DOHH2 (cell line): ENCODE results near the gene LRPPRC.

Source experiments
- H3F3A ChIP-seq: fragments of 200-600 bp; sonication (generic), shearing (Covaris generic); 2 replicates; pipeline ENCODE4 v1.6.0; 2016; ENCODE audit warnings: antibody characterized with exemption, mild to moderate bottlenecking; ENCODE audit not compliant: control insufficient read depth, insufficient read depth
- H3K27ac ChIP-seq: fragments of 200-600 bp; sonication (generic); 2 replicates; pipeline ENCODE4 v1.5.1; 2014; ENCODE audit warnings: low read depth, mild to moderate bottlenecking, low read length, moderate library complexity
- H3K27me3 ChIP-seq: fragments of 200-600 bp; sonication (generic); 2 replicates; pipeline ENCODE4 v1.6.1; 2014; ENCODE audit warnings: mild to moderate bottlenecking, low read length, mixed read lengths; ENCODE audit not compliant: control insufficient read depth
- H3K36me3 ChIP-seq: fragments of 200-600 bp; sonication (generic); 2 replicates; pipeline ENCODE4 v1.6.1; 2014; ENCODE audit warnings: mild to moderate bottlenecking, low read length, moderate library complexity, mixed read lengths; ENCODE audit not compliant: control insufficient read depth
- H3K4me1 ChIP-seq: fragments of 200-600 bp; sonication (generic); 2 replicates; pipeline ENCODE4 v1.6.1; 2014; ENCODE audit warnings: mild to moderate bottlenecking, low read length, mixed read lengths; ENCODE audit not compliant: control insufficient read depth
- H3K4me2 ChIP-seq: fragments of 200-600 bp; sonication (generic); 2 replicates; pipeline ENCODE4 v1.6.0; 2014; ENCODE audit warnings: mild to moderate bottlenecking, low read length, moderate library complexity
- H3K4me3 ChIP-seq: fragments of 200-600 bp; sonication (generic); 2 replicates; pipeline ENCODE4 v1.5.1; 2014; ENCODE audit warnings: mild to moderate bottlenecking, low read length, mixed read lengths
- H3K79me2 ChIP-seq: fragments of 200-600 bp; sonication (generic); 2 replicates; pipeline ENCODE4 v1.6.1; 2014; ENCODE audit warnings: mild to moderate bottlenecking, low read length, mixed read lengths; ENCODE audit not compliant: control insufficient read depth
- H3K9me2 ChIP-seq: fragments of 200-600 bp; sonication (generic); replicated peaks from 2 replicates; pipeline ENCODE4 v1.6.1; 2014; ENCODE audit warnings: mild to moderate bottlenecking, low read length, mixed read lengths; ENCODE audit not compliant: control insufficient read depth
- H3K9me3 ChIP-seq: fragments of 200-600 bp; sonication (generic); 2 replicates; pipeline ENCODE4 v1.6.1; 2014; ENCODE audit warnings: antibody characterized with exemption, low read length, mixed read lengths; ENCODE audit not compliant: control insufficient read depth, insufficient read depth
- H4K20me1 ChIP-seq: fragments of 200-600 bp; sonication (generic); 2 replicates; pipeline ENCODE4 v1.6.0; 2014; ENCODE audit warnings: low read depth, mild to moderate bottlenecking, antibody characterized with exemption, low read length, moderate library complexity; ENCODE audit not compliant: control insufficient read depth, insufficient read depth
- CTCF ChIP-seq: fragments of 200-600 bp; sonication (generic); IDR thresholded peaks from one replicate; pipeline ENCODE4 v1.5.1; 2014; ENCODE audit warnings: antibody characterized with exemption, mild to moderate bottlenecking, low read depth, low read length; ENCODE audit not compliant: poor library complexity, severe bottlenecking
- EZH2phosphoT487 ChIP-seq: fragments of 200-600 bp; sonication (generic); IDR thresholded peaks from 2 replicates; pipeline ENCODE4 v1.6.1; 2017; ENCODE audit warnings: borderline replicate concordance, mild to moderate bottlenecking, antibody characterized with exemption, low read length, moderate library complexity, mixed read lengths

Gene LRPPRC

GRCh38 chr2:43837831-43838559, 157.8 kb downstream of the LRPPRC start:
- H4K20me1 ChIP-seq: no peaks in the 10 kb centered on the region
- H3K4me1 ChIP-seq: no peaks in the 10 kb centered on the region
- H3K4me2 ChIP-seq: no peak overlapping the region
- no peak overlapping the region for H3K27ac ChIP-seq
- TF ChIP-seq EZH2phosphoT487 (no peak), CTCF (no peak)
- H3K36me3 ChIP-seq: no peaks in the 10 kb centered on the region
- H3K4me3 ChIP-seq: no peak overlapping the region
- H3F3A ChIP-seq: no peaks in the 10 kb centered on the region
- peaks cover 6% of the 10 kb centered on the region; the same call in 1 of the 2 replicates for H3K27me3 ChIP-seq
- H3K79me2 ChIP-seq: no peaks in the 10 kb centered on the region
- H3K9me3 ChIP-seq: no peaks in the 10 kb centered on the region
- no peaks in the 10 kb centered on the region for H3K9me2 ChIP-seq

- H3K4me1 ChIP-seq: no peaks in the 10 kb centered on the region
- peaks cover 6% of the 10 kb centered on the region; the same call in 1 of the 2 replicates for H3K27me3 ChIP-seq
- H3K9me2 ChIP-seq: no peaks in the 10 kb centered on the region
- TF ChIP-seq CTCF (no peak), EZH2phosphoT487 (no peak)
- no peak overlapping the region for H3K4me3 ChIP-seq
- H3F3A ChIP-seq: no peaks in the 10 kb centered on the region
- H3K4me2 ChIP-seq: no peak overlapping the region
- no peak overlapping the region for H3K27ac ChIP-seq
- H3K79me2 ChIP-seq: no peaks in the 10 kb centered on the region
- H3K9me3 ChIP-seq: no peaks in the 10 kb centered on the region
- H4K20me1 ChIP-seq: no peaks in the 10 kb centered on the region
- H3K36me3 ChIP-seq: no peaks in the 10 kb centered on the region
These were observed 158.8 kb downstream of the LRPPRC start for GRCh38 chr2:43837033-43837432.
